Stimulated activated CD4-positive, alpha-beta T cell treated with anti-CD3 and anti-CD28 coated beads, Interleukin-2, amount 100 ng/mL, for 24 hours (primary cell): Measurements from ENCODE around the gene SPAG6.
"Not testable (repeated sequence)": the region's sequence is repeated elsewhere in the genome, so short reads cannot be mapped to it uniquely, and the experiment has no call there.

Experiments
- DNase-seq, 2 donors: peaks; one replicate each; pipeline ENCODE4 v3.0.0-alpha.2; 2020

The SPAG6 gene

GRCh38 chr10:22343731-22344130 is 1.6 kb upstream of the SPAG6 start:
- no peak for DNase-seq

GRCh38 chr10:22344249-22344648 is 1.0 kb upstream of the SPAG6 start:
- DNase-seq, result no peak

- no peak for DNase-seq
These were observed 455 bp upstream of the SPAG6 start for GRCh38 chr10:22344781-22345300.

- DNase-seq, result no peak
These were observed 883 bp downstream of the SPAG6 start for GRCh38 chr10:22346096-22346661.

- no peak for DNase-seq
These were observed 4.5 kb downstream of the SPAG6 start for GRCh38 chr10:22349755-22350154.

- no peak for DNase-seq
These were observed 5.9 kb downstream of the SPAG6 start for GRCh38 chr10:22351131-22351703.

GRCh38 chr10:22356324-22356873 is 11.1 kb downstream of the SPAG6 start:
- no peak for DNase-seq

- not testable (repeated sequence) for DNase-seq
These were observed 12.5 kb downstream of the SPAG6 start for GRCh38 chr10:22357770-22358169.

- DNase-seq, result peak in 1 of 2 donors; percentile 19
These were observed 18.0 kb downstream of the SPAG6 start for GRCh38 chr10:22363305-22363704.

GRCh38 chr10:22364407-22365140 is 19.3 kb downstream of the SPAG6 start:
- no peak for DNase-seq

- no peak for DNase-seq
These were observed 19.9 kb downstream of the SPAG6 start for GRCh38 chr10:22365233-22365632.

GRCh38 chr10:22365644-22366434 is 20.5 kb downstream of the SPAG6 start:
- DNase-seq, result no peak

GRCh38 chr10:22366435-22366703 is 21.1 kb downstream of the SPAG6 start:
- no peak for DNase-seq

- no peak for DNase-seq
These were observed 21.5 kb downstream of the SPAG6 start for GRCh38 chr10:22366771-22367170.

- DNase-seq, result no peak
These were observed 22.2 kb downstream of the SPAG6 start for GRCh38 chr10:22367471-22367870.

- no peak for DNase-seq
These were observed 23.1 kb downstream of the SPAG6 start for GRCh38 chr10:22368402-22368801.

GRCh38 chr10:22368981-22369380 is 23.7 kb downstream of the SPAG6 start:
- DNase-seq, result no peak

GRCh38 chr10:22369434-22370072 is 24.3 kb downstream of the SPAG6 start:
- no peak for DNase-seq

- DNase-seq, result no peak
These were observed 25.0 kb downstream of the SPAG6 start for GRCh38 chr10:22370320-22370719.

- DNase-seq, result no peak
These were observed 27.0 kb downstream of the SPAG6 start for GRCh38 chr10:22372298-22372697.

- DNase-seq, result no peak
These were observed 27.6 kb downstream of the SPAG6 start for GRCh38 chr10:22372917-22373316.

- no peak for DNase-seq
These were observed 29.3 kb downstream of the SPAG6 start for GRCh38 chr10:22374489-22375126.
